Tibial nerve (tissue), 4 donors: Measurements from ENCODE around the gene SCGN.

Source experiments
- EP300 ChIP-seq, 2 donors: sonication (generic); formaldehyde crosslinking; IDR thresholded peaks; one replicate each; pipeline ENCODE4 v1.6.1; 2017; ENCODE audit warnings: antibody characterized with exemption in 2 of 2, mild to moderate bottlenecking in 1 of 2
- POLR2A ChIP-seq, 2 donors: fragments of 450-650 bp; IDR thresholded peaks; one replicate each; pipeline ENCODE4 v1.6.1; 2017; ENCODE audit warnings: antibody characterized with exemption in 2 of 2, mild to moderate bottlenecking in 2 of 2, moderate library complexity in 2 of 2
- TF ChIP-seq, protein P1 (sequence below), 5 experiments: fragments of 200-600 bp in 3 of 5; fragments of 450-650 bp in 2 of 5; sonication (generic) in 3 of 5; IDR thresholded peaks; one replicate each; pipeline ENCODE4 v1.5.1; 2016 to 2019; ENCODE audit warnings: antibody characterized with exemption in 5 of 5, mild to moderate bottlenecking in 3 of 5, moderate library complexity in 2 of 5

DNA sequence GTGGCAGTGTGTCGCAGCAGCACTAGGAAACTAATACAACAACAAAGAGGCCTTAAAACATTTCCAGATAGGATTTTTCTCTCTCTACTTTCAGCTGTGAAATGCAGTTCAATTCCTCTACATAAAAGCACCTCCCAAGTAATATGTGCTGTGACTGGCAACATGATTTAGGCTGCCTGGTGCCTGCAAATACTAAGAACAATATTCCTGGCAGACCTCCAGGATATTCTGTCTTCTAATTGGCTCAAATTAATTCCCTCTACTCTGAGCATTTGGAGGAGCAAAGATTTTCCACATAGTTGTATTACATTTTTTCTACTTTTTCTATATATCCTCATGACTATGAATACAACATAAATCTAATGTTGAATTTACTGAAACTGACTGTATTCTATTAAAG lies 33.2 kb downstream of the SCGN start:
- TF ChIP-seq, protein P1, sequence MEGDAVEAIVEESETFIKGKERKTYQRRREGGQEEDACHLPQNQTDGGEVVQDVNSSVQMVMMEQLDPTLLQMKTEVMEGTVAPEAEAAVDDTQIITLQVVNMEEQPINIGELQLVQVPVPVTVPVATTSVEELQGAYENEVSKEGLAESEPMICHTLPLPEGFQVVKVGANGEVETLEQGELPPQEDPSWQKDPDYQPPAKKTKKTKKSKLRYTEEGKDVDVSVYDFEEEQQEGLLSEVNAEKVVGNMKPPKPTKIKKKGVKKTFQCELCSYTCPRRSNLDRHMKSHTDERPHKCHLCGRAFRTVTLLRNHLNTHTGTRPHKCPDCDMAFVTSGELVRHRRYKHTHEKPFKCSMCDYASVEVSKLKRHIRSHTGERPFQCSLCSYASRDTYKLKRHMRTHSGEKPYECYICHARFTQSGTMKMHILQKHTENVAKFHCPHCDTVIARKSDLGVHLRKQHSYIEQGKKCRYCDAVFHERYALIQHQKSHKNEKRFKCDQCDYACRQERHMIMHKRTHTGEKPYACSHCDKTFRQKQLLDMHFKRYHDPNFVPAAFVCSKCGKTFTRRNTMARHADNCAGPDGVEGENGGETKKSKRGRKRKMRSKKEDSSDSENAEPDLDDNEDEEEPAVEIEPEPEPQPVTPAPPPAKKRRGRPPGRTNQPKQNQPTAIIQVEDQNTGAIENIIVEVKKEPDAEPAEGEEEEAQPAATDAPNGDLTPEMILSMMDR (IDR thresholded peaks at IDR 0.05) = no peak
- TF ChIP-seq POLR2A (IDR thresholded peaks at IDR 0.05) (no peak), EP300 (IDR thresholded peaks at IDR 0.05) (no peak)
